CD4-positive, alpha-beta T cell treated with Interleukin-21 for 1 hour (primary cell): ENCODE data around the gene ANXA2.
A peak's percentile ranks its signal among the peaks of the same experiment; 100 is the strongest.
"Not testable (repeated sequence)": the region's sequence is repeated elsewhere in the genome, so short reads cannot be mapped to it uniquely, and the experiment has no call there.

Experiments used
- DNase-seq: peaks from one replicate; pipeline ENCODE4 v3.0.0-alpha.2; 2020

ANXA2 gene

DNA sequence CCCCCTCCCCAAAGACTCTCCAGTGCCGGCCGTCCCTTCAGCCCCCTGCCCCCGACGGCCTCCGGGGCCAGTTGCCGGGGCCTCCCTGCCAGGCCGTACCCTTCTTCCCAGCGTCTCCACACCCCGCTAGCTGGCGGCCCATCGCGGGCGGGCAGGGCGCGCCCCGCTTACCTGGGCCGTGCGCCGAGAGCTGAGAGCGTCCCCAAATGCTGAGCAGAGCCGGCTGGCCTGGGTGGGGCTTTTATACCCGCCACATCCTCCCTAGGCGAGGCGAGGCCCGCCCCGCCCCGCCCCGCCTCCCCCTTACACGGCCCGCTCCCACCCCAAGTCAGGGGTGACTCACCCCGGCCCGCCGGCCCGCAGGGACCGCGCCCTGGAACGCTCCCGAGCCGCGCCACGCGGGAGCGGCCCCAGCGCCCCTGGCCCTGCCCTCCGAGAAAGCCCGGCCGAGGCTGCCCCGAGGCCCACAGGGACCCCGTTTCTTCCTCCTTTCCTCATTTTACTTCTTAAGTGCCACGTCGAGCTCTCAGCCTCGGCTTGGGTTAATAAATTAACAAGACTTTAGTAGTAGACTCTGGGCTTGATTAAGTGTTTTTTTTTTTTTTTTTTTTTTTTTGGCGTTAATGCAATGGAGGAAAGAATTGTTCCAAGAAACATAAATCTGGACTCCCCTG lies at the start of gene ANXA2:
Gene ANXA2, minus strand, starts transcription at position 215 of the 674 bp plus-strand sequence. CDS start 11,911 bp downstream, outside the sequence.
- peak; percentile 88 for DNase-seq

DNA sequence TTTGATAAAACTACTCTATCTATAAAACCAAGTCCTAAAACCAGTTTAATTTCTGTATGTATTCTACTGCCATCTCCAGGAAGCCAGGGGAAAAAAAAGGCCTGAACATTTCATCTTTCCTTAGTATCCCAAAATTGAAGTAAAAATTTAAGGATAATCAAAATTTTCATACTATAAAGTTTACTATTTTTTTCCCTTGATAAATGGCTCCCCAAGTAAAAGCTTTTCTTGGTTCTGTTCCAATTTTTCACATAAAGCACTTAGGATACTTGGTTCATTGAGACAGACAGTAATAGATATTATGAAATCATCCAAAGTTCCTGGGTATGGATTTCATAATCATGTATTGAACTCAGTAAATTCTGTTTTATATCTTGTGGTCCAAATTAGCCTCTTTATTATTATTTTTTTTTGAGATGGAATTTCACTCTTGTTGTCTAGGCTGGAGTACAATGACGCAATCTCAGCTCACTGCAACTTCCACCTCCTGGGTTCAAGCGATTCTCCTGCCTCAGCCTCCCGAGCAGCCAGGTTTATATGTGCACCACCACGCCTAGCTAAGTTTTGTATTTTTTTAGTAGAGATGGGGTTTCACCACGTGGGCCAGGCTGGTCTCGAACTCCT lies 46.6 kb upstream of the ANXA2 start:
- DNase-seq: peak; percentile 3

DNA sequence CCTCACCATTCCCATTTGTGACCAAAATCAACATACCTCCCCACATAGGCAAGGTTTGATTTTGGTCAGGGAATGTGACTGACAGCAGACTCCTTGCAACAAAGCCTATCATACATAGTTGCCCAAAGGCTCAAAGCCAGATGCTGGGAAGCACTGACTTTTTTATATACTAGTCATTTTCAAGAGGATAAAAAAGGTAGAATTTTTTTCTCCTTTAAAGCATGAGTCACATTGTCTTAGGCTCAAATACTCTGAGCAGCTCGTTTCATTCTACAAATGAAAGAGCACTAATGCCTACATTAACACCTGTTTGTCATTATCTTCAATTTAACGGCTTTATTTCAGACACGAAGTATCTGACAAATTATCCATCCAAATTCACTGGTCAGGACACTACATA lies 45.0 kb upstream of the ANXA2 start:
- DNase-seq: no peak

DNA sequence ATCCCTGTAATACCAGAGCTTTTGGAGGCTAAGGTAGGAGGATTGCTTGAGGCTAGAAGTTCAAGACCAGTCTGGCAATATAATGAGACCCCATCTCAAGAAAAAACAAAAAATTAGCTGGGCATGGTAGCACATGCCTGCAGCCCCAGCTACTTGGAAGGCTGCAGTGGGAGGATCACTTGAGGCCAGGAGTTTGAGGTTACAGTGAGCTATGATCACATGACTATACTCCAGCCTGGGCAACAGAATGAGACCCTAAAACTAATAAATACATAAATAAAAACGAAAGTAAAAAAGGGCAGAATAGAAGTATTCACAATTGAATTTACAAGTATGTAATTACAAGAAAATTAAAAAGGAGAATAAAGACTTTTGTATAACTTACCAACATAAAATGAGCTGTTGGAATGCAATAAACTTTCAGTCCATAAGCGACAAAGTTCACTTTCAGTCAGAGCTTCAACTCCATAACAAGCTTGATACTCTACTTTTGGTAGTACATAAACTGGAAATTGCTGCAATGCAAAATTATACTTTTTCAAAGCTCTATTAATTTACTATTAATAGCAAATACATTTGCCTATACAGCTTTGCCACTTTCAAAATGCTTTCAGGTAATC lies 44.4 kb upstream of the ANXA2 start:
- no peak for DNase-seq

DNA sequence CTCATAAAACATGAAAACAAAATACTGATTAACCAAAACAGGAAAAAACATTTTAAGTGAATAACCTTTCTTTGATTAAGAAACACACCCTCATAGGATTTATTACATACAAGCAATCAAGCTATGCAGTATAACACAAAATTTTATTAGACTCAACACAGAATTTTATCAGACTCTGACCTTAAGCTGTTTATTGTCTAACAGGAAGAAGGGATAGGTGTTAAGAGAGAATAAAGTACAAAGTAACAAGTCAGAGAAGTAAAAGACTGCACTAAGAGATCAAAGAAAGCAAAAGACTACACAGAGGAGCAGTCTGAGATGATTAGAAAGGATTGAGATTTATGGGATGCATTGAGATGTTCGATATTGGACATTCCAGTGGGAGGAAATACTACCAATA lies 43.5 kb upstream of the ANXA2 start:
- no peak for DNase-seq

DNA sequence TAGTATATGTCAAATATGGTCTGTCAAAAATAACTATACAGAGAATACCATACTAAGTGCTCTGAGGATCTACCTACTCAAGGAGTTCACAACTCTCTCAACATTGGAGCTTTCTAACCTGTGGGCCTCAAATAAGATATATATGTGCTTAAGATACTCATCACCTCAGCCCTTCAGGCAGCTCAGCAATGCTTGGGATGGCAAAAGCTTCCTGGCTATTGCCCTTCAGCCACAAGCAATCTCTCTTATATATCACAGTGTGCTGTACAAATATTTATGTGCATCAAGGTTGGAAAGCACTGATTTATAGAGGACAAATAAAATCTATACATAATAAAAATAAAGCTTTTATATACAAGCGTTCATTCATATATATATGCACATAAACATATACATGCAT lies 40.9 kb upstream of the ANXA2 start:
- no peak for DNase-seq

DNA sequence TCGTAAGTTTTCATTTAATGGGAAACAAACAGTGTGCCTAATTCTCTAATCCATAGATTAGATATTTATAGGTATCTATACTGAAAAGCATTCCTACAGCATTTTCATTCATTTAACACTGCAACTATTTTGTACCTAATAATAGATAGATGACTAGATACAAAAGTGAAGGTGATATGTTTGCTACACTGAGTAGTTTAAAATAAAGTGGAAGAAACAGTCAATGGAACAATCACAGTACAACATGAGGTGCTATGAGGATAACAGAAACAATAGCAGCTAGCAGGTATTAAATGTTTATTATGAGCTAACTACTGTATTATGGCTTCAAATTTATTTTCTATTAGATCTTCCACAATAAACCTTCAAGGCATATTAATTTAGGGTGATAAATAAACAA lies 31.1 kb upstream of the ANXA2 start:
- DNase-seq: no peak

DNA sequence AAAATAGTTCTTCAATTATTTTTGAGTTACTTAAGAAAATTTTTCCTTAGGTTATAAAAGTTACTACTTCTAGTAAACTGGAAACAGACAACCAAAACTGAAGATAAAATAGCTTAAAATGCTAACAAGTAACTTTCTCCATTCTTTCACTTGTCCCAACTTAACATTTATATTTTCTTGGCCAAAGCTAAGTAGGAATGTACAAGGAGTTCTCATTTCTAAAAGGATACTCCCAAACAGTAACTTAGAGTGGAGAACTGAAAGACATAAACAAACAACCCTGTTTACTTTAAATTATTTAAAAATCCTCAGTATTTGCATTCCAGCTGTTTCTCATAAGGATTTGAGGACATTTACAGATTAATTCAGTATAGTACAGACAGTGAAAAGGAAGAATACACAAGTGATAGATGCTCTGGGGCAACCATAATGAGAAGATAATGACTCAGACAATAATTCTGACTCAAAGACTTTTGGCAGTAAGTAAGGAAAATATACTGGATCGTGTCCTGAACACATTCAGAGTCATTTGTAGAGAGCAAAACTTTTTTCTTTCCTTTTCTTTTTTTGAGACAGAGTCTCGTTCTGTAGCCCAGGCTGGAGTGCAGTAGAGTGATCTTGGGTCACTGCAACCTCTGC lies 29.2 kb upstream of the ANXA2 start:
- no peak for DNase-seq

DNA sequence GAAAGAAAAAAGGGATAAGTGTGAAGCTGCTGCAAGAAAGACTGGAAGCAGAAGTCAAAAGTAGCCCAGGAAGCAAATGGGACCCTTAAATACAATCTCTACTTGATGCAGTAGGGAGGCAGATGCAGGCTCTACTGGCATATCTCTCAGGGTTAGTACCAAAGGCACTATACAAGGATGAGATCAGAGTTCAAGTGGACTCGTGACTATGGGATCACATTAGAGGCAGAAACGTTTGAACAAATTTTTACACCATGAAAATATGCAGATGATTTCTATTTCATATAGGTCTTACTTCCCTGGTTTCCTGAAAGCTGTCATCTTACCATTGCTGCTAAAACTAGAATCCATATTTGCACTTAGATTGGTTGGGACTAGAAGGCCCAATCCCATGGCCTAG lies 27.7 kb upstream of the ANXA2 start:
- no peak for DNase-seq

DNA sequence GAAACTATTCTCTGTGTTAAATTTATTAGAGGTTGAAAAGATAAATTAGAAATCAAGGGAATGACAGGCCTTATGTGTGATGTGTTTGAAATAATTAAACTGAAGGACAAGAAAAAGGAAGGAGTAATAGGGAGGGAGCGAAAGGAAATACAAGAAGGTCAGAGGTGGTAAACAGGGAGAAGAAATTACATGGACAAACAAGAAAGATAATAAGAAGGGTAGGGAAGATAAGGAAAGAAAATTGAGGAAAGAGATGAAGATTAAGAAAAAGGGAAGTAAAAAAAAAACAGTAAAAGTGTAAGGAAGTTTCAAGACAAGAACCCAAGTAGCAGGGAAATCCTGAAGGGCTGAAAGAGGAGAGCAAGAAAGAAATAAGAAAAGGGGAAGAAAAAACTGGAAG lies 26.2 kb upstream of the ANXA2 start:
- DNase-seq: no peak

DNA sequence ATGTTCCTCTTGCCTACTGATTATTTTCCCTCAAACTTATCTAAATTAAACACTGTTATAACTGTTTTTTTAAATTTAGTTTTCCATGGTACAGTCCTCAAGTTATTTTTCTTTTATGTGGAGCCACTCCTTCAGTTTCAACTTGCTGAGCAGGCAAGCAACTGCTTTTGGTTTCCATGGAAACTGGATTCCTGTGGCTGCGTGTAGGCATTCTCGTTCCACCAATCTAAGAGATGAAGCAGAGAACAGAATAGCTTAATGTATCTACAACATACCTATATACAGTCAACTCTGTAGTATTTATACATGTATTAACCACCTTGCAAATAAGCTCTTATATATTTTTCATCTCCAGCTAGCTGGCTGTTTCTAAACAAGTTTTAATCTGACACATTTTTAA lies 25.8 kb upstream of the ANXA2 start:
- DNase-seq: no peak

DNA sequence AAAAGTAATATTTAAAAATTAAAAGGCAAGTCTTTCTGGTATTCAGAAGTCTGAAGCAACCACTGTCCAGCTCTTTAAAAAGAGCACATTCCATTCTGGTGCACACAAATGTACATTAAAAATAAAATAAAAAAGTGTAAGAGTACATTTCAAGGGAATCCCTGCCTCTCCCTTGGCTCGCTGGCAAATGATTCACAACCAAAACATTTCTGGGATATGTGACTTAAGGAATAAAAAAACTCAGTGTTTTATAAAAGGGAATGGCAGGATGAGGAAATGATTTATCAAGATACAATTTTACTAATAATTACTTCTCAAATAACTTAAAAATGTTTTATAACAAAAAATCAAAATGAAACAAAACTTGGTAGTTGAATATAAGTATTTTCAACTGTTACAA lies 23.8 kb upstream of the ANXA2 start:
- no peak for DNase-seq

DNA sequence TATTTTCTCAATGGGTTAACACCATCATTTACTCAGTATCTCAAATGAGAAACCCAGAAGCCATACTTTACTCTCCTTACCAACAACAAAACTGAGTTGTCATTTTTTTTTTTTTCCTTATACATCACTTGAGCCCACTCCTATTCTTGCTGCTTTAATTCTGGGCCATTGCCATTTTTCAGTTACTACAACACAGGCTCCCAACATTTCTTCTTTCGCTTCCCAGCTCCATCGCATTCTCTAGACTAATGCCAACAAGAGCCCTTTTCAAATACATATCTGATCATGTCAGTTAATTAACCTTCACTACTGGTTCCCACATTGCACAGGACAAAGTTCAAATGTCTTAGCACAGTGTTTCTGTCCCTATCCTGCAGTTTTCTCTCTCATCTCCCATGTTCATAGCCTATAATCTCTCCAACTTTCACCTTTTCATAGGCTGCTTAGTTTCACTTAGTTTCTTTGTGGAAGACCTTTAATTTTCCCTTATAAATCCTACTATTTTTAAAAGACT lies 22.5 kb upstream of the ANXA2 start:
- no peak for DNase-seq

DNA sequence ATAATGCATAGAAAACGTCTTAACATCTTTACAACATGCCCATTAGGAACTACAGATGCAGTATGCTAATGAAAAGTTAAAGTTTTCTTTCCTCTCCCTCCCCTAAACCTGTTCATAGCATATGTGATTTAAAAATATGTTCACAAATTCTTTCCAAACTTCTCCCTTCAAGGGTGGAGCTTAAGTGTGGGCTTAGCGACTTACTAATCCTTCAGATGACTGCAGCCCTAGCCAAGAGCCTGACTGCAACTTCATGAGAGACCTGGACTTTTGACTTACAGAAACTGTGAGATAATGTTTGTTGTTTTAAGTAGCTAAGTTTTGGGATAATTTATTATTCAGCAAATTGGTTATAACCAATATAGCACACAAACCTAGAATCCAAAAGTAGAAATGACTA lies 22.0 kb upstream of the ANXA2 start:
- no peak for DNase-seq

DNA sequence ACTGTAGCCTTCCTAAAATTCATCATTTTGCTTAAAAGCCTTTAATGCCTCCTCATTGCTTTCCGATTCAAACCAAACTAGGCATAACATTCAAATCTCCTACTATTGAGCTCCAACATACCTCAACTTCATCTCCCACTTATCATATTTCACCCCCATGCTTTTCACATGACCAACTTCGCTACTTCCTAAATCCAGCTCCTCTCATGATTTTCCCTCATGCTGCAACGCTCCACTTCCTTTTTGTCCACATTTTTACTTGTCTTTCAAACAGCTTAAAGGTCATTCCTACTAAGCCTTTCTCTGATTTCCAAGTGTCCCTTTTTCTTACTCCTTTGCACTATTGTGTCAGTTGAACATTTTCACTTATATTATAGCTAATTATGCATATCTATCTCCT lies 20.3 kb upstream of the ANXA2 start:
- no peak for DNase-seq

DNA sequence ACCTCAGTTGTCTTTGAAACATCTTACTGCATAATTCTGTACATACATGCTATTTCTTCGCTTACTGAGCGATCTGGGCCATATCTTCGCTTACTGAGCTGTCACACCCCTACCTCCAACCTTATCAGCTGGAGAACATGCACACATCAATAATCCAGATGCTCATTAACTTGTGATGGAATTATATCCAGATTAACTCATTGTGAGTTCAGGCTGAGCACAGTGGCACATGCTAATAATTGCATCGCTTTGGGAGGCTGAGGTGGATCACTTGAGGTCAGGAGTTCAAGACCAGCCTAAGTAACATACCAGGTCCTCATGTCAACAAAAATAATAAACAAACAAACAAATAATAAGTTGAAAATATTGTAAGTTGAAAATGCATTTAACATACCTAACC lies 19.3 kb upstream of the ANXA2 start:
- no peak for DNase-seq

DNA sequence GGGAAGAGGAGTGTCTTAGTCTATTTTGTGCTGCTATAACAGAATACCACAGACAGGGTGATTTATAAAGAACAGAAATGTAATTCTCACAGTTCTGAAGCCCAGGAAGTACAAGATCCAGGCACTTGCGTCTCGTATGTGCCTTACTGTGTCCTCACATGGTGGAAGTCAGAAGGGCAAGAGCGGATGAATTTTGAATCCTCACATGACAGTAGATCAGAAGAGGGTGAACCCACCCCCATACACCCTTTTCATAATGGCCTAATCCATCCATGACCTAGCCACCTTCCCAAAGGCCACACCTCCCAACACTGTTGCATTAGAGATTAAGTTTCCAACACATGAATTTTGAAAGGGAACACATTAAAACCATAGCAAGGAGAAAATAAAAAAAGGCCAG lies 18.7 kb upstream of the ANXA2 start:
- DNase-seq: no peak

DNA sequence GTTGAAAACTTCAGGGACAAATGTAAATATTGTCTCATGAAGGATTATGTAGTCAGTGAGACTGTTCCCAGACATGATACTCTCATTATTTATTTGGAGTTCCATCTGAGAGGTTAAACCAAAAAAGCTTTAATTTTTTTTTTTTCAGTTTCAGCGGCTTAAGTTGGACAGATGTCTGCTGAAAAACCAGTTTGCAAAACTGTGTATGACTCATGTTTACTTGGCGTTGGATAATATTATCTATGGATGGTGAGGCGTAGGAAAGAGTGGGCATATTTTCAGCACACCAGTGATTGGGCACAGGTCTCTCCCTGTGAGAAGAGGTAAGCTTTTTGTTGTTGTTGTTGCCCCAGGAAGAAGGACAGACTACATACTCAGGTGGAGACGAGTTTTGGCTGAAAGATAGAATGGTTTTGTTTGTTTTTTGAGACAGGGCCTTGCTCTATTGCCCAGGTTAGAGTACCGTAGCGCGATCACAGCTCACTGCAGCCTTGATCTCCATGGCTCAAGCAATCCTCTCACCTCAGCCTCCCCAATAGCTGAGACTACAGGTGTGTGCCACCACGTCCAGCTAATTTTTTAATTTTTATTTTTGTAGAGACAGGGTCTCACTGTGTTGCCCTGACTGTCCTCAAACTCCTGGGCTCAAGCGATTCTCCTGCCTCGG lies 16.4 kb upstream of the ANXA2 start:
- no peak for DNase-seq

DNA sequence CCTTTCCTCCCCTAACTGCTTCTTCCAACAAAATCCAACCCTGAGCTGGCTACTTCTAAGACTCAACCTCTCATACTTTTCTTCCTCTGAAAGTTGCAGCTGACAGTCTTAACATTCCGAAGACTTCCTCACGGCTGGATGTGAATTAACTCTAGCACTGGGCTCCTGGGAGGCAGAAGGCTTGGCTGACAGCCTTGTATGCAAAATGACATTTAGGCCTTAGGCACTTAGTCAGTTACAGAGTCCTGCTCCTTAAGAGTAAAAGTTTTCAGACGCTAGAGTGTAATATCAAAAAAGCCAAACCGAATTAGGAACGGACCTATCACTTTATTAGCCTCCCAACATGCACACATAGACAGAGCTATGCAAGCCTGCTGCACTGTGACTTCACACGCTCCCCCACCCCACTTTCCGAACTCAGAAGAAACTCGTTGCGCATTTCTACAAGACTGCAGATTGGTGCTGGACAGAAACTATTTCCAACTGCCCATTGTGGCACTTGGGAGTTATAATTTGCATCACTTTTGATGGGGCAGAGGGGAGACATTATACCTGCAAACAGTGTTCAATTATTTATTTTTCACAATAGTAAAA lies 15.5 kb upstream of the ANXA2 start:
- DNase-seq: no peak

DNA sequence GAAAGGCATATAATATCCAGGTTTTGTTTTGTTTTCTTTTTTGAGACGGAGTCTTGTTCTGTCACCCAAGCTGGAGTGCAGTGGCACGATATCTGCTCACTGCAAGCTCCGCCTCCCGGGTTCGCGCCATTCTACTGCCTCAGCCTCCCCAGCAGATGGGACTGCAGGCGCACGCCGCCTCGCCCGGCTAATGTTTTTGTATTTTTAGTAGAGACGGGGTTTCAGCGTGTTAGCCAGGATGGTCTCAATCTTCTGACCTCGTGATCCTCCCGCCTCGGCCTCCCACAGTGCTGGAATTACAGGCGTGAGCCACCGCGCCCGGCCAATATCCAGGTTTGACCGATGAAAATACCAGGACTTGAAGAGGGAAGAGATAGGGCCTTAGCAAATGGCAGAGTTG lies 15.0 kb upstream of the ANXA2 start:
- DNase-seq: not testable (repeated sequence)

DNA sequence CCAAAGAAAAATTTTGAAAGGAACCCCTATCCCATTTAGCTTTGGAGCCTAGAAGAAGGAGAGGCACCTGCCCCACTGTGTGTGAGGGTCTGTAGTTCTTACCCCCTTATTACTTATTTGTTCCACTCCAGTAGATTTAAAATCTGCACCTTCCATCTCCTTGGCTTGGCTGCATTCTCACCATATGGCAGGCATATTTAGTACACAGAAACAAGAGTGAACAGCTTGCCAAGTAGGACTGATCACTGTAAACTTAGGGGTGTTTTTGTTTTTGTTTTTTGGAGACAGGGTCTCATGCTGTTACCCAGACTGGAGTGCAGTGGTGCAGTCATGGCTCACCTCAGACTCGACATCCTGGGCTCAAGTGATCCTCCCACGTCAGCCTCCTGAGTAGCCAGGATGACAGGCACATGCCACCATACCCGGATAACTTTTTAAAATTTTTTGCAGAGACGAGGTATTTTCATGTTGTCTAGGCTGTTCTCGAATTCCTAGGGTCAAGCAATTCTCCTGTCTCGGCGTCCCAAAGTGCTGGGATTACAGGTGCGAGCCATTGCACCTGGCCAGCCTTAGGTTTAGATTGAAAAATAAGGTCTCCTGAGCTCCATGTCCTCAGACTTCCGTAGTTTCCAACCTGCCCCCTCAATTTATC lies 14.1 kb upstream of the ANXA2 start:
- no peak for DNase-seq

DNA sequence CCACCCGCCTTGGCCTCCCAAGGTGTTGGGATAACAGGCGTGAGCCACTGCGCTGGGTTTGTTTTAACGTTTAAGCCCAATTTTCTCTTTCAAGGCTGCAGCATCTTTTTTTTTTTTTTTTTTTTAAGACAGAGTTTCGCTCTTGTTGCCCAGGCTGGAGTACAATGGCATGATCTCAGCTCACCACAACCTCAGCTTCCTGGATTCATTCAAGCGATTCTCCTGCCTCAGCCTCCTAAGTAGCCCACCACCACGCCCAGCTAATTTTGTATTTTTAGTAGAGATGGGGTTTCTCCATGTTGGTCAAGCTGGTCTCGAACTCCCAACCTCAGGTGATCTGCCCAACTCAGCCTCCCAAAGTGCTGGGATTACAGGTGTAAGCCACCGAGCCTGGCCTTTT lies 12.6 kb upstream of the ANXA2 start:
- not testable (repeated sequence) for DNase-seq
